HepG2 (cell line): ENCODE results near the gene YPEL4. TPM values are rescaled to one million over a fixed set of nuclear protein-coding genes. Genes with fewer than 3 reads are reported as not detected.
A peak's percentile ranks its signal among the peaks of the same experiment; 100 is the strongest.

Experiments used
- ATF4 ChIP-seq, 2 experiments: fragments of 450-650 bp in 1 of 2; sonication (generic) in 1 of 2; formaldehyde crosslinking; IDR thresholded peaks; 2 replicates each; pipeline versions ENCODE4 v1.5.0 to v1.8.0; 2020 to 2022; ENCODE audit warnings: mild to moderate bottlenecking in 1 of 2, missing genetic modification reagents in 1 of 2
- DNMT1 ChIP-seq: sonication (generic); formaldehyde crosslinking; IDR thresholded peaks from 2 replicates; pipeline ENCODE4 v1.5.1; 2020; ENCODE audit warnings: mild to moderate bottlenecking, missing genetic modification reagents
- FOSL2 ChIP-seq: sonication (generic); formaldehyde crosslinking; IDR thresholded peaks from 2 replicates; pipeline ENCODE4 v1.4.0; 2020; ENCODE audit warnings: missing genetic modification reagents
- HIVEP1 ChIP-seq: sonication (generic); formaldehyde crosslinking; IDR thresholded peaks from 2 replicates; pipeline ENCODE4 v1.4.0; 2020; ENCODE audit warnings: mild to moderate bottlenecking, missing genetic modification reagents
- HNRNPUL1 ChIP-seq: fragments of 200-400 bp; formaldehyde crosslinking; IDR thresholded peaks from 2 replicates; pipeline ENCODE4 v1.6.1; 2017; ENCODE audit warnings: low read depth, mild to moderate bottlenecking, low read length, moderate library complexity
- MAFF ChIP-seq: IDR thresholded peaks from 2 replicates; pipeline ENCODE4 v1.6.1; 2011; ENCODE audit warnings: low read depth, low read length, improper control_type of control experiment
- MAFG ChIP-seq: sonication (generic); formaldehyde crosslinking; IDR thresholded peaks from 2 replicates; pipeline ENCODE4 v1.5.1; 2020; ENCODE audit warnings: mild to moderate bottlenecking, missing genetic modification reagents
- MEF2D ChIP-seq: sonication (generic); formaldehyde crosslinking; IDR thresholded peaks from 2 replicates; pipeline ENCODE4 v1.5.1; 2020; ENCODE audit warnings: mild to moderate bottlenecking, missing genetic modification reagents
- NR2C2 ChIP-seq: sonication (generic); formaldehyde crosslinking; IDR thresholded peaks from 2 replicates; pipeline ENCODE4 v1.4.0; 2020; ENCODE audit warnings: missing genetic modification reagents, mild to moderate bottlenecking, moderate library complexity, borderline replicate concordance
- PLRG1 ChIP-seq: fragments of 450-650 bp; conservative IDR thresholded peaks from 2 replicates; pipeline ENCODE4 v1.6.1; 2016
- TFE3 ChIP-seq: IDR thresholded peaks from 2 replicates; pipeline ENCODE4 v1.6.1; 2016
- TOE1 ChIP-seq: sonication (generic); formaldehyde crosslinking; IDR thresholded peaks from 2 replicates; pipeline ENCODE4 v1.4.0; 2020; ENCODE audit warnings: mild to moderate bottlenecking, missing genetic modification reagents
- U2AF2 ChIP-seq: fragments of 200-400 bp; formaldehyde crosslinking; IDR thresholded peaks from 2 replicates; pipeline ENCODE4 v1.6.1; 2017; ENCODE audit warnings: low read depth, mild to moderate bottlenecking, low read length
- ZBED4 ChIP-seq: sonication (generic); formaldehyde crosslinking; IDR thresholded peaks from 2 replicates; pipeline ENCODE4 v1.4.0; 2020; ENCODE audit warnings: missing genetic modification reagents, borderline replicate concordance
- ZBTB20 ChIP-seq: sonication (generic); formaldehyde crosslinking; IDR thresholded peaks from 2 replicates; pipeline ENCODE4 v1.8.1; 2023; ENCODE audit warnings: missing genetic modification reagents, low read depth, mild to moderate bottlenecking, borderline replicate concordance
- ZBTB21 ChIP-seq: sonication (generic); formaldehyde crosslinking; IDR thresholded peaks from 2 replicates; pipeline ENCODE4 v1.4.0; 2020; ENCODE audit warnings: missing genetic modification reagents
- ZNF317 ChIP-seq: sonication (generic); formaldehyde crosslinking; IDR thresholded peaks from 2 replicates; pipeline ENCODE4 v1.5.0; 2020; ENCODE audit warnings: mild to moderate bottlenecking, missing genetic modification reagents
- ZNF329 ChIP-seq: sonication (generic); formaldehyde crosslinking; IDR thresholded peaks from 2 replicates; pipeline ENCODE4 v1.9.0; 2021; ENCODE audit warnings: low read depth, mild to moderate bottlenecking, missing genetic modification reagents
- ZNF570 ChIP-seq: sonication (generic); formaldehyde crosslinking; IDR thresholded peaks from 2 replicates; pipeline ENCODE4 v1.4.0; 2020; ENCODE audit warnings: mild to moderate bottlenecking, missing genetic modification reagents, borderline replicate concordance
- ZNF616 ChIP-seq: sonication (generic); formaldehyde crosslinking; IDR thresholded peaks from 2 replicates; pipeline ENCODE4 v1.5.0; 2020; ENCODE audit warnings: low read depth, mild to moderate bottlenecking, missing genetic modification reagents
- ZNF788 ChIP-seq: sonication (generic); formaldehyde crosslinking; IDR thresholded peaks from 2 replicates; pipeline ENCODE4 v1.5.0; 2020; ENCODE audit warnings: mild to moderate bottlenecking, missing genetic modification reagents, borderline replicate concordance
- polyA plus RNA-seq, 8 experiments: library from polyadenylated mRNA; depleted of rRNA in 3 of 8; stranded (reverse) in 7 of 8; unstranded in 1 of 8; fragments of >200 nt; fragmentation: Illumina TruSeq in 4 of 8; extraction: Trizol in 4 of 8; gene quantifications; 2 replicates each; pipeline versions ENCODE4 v1.2.1 to v1.2.3, GENCODE V29; 2011 to 2016; ENCODE audit warnings: low read depth in 4 of 8, missing spikeins in 1 of 8, mixed read lengths in 1 of 8; ENCODE audit not compliant: insufficient read depth in 1 of 8
- total RNA-seq, 5 experiments: library from RNA; depleted of rRNA; stranded (reverse); fragments of >200 nt; fragmentation: Illumina TruSeq; extraction: Trizol; gene quantifications; 2 replicates each; pipeline ENCODE4 v1.2.3, GENCODE V29; 2016; ENCODE audit warnings: low read depth in 1 of 5
- TF ChIP-seq, protein P1 (sequence below): sonication (generic); formaldehyde crosslinking; IDR thresholded peaks from 2 replicates; pipeline ENCODE4 v1.5.0; 2020; ENCODE audit warnings: mild to moderate bottlenecking, missing genetic modification reagents

The YPEL4 gene
- total and polyA plus RNA-seq, 2 of the 13 experiments (the other 11 are each of a cell fraction or from before 2014, with no cell fraction given) = 0.04 TPM; not detected in 1

GRCh38 chr11:57667736-57668433 is 18.2 kb upstream of the YPEL4 start, which contains the start of gene ZDHHC5 (continued):
- TF ChIP-seq, protein P1, sequence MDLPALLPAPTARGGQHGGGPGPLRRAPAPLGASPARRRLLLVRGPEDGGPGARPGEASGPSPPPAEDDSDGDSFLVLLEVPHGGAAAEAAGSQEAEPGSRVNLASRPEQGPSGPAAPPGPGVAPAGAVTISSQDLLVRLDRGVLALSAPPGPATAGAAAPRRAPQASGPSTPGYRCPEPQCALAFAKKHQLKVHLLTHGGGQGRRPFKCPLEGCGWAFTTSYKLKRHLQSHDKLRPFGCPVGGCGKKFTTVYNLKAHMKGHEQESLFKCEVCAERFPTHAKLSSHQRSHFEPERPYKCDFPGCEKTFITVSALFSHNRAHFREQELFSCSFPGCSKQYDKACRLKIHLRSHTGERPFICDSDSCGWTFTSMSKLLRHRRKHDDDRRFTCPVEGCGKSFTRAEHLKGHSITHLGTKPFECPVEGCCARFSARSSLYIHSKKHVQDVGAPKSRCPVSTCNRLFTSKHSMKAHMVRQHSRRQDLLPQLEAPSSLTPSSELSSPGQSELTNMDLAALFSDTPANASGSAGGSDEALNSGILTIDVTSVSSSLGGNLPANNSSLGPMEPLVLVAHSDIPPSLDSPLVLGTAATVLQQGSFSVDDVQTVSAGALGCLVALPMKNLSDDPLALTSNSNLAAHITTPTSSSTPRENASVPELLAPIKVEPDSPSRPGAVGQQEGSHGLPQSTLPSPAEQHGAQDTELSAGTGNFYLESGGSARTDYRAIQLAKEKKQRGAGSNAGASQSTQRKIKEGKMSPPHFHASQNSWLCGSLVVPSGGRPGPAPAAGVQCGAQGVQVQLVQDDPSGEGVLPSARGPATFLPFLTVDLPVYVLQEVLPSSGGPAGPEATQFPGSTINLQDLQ (CRISPR knock-in tag) = no peak
- TF ChIP-seq U2AF2 (no peak), MAFF (no peak), ZNF788 (CRISPR knock-in tag) (peak; percentile 61; the same call in 1 of the 2 replicates), DNMT1 (CRISPR knock-in tag) (no peak), ZBTB20 (CRISPR knock-in tag) (no peak), HIVEP1 (CRISPR knock-in tag) (no peak), ZNF570 (CRISPR knock-in tag) (no peak), TFE3 (no peak), FOSL2 (CRISPR knock-in tag) (no peak), NR2C2 (peak; percentile 88), ZBED4 (CRISPR knock-in tag) (no peak), PLRG1 (no peak), ZBTB21 (CRISPR knock-in tag) (no peak), ZNF616 (no peak), ZNF317 (CRISPR knock-in tag) (no peak; the same call in 1 of the 2 replicates), MEF2D (CRISPR knock-in tag) (0 out of 2 replicates have a peak, but pooled peaks have one; percentile 5), ZNF329 (CRISPR knock-in tag) (no peak), TOE1 (CRISPR knock-in tag) (no peak; the same call in 1 of the 2 replicates), ATF4 (CRISPR knock-in tag; IDR thresholded peaks at IDR 0.05) (peak in 1 of 2 experiments; percentile 52; a peak in 2 of 4 replicates), MAFG (no peak), HNRNPUL1 (no peak)
